SH-SY5Y (cell line): ENCODE results near the gene NEU4.

Experiments used
- GATA2 ChIP-seq: IDR thresholded peaks from 2 replicates; pipeline ENCODE4 v1.6.1; 2011; ENCODE audit warnings: mild to moderate bottlenecking, low read depth, low read length
- GATA3 ChIP-seq: IDR thresholded peaks from 2 replicates; pipeline ENCODE4 v1.6.1; 2011; ENCODE audit warnings: low read depth, mild to moderate bottlenecking, low read length, moderate library complexity

NEU4 gene

GRCh38 chr2:241857041-241857541 lies 48.1 kb downstream of the NEU4 start:
- TF ChIP-seq GATA3 (no peak), GATA2 (no peak)

GRCh38 chr2:241857572-241858121 lies 48.7 kb downstream of the NEU4 start:
- TF ChIP-seq GATA3, result no peak
- no peak for TF ChIP-seq GATA2

- TF ChIP-seq GATA2 (no peak), GATA3 (no peak)
Measured at GRCh38 chr2:241858206-241859016, 49.4 kb downstream of the NEU4 start, which contains the start of gene PDCD1. PDCD1 (minus strand) TSS chr2:241858894; CDS start chr2:241858838, 56 bp downstream.

GRCh38 chr2:241859017-241859435 lies 50.0 kb downstream of the NEU4 start:
- TF ChIP-seq GATA2 (no peak), GATA3 (no peak)

GRCh38 chr2:241859436-241860183 lies 50.6 kb downstream of the NEU4 start:
- TF ChIP-seq GATA2, result no peak
- TF ChIP-seq GATA3, result no peak

- TF ChIP-seq GATA2 (no peak), GATA3 (no peak)
Measured at GRCh38 chr2:241860184-241861078, 51.4 kb downstream of the NEU4 start.

- TF ChIP-seq GATA3, result no peak
Measured at GRCh38 chr2:241861264-241861663, 52.3 kb downstream of the NEU4 start.

GRCh38 chr2:241862093-241862492 lies 53.1 kb downstream of the NEU4 start:
- TF ChIP-seq GATA3 (no peak), GATA2 (no peak)

GRCh38 chr2:241862775-241863535 lies 54.0 kb downstream of the NEU4 start:
- TF ChIP-seq GATA3 (no peak), GATA2 (no peak)

GRCh38 chr2:241863536-241863954 lies 54.6 kb downstream of the NEU4 start:
- TF ChIP-seq GATA2 (no peak), GATA3 (no peak)

- no peak for TF ChIP-seq GATA3
- no peak for TF ChIP-seq GATA2
Measured at GRCh38 chr2:241864168-241864849, 55.3 kb downstream of the NEU4 start.

GRCh38 chr2:241864850-241865213 lies 55.8 kb downstream of the NEU4 start:
- TF ChIP-seq GATA2 (no peak), GATA3 (no peak)

- TF ChIP-seq GATA3 (no peak), GATA2 (no peak)
Measured at GRCh38 chr2:241865416-241865956, 56.5 kb downstream of the NEU4 start.
